OCI-LY3 (cell line): ENCODE data around the gene SCARB2.

ENCODE experiments used
- H2AFZ ChIP-seq: fragments of 200-600, 300-600 bp; shearing (Covaris generic); 2 replicates; pipeline ENCODE4 v1.6.0; 2014; ENCODE audit warnings: antibody characterized with exemption, low read depth, low read length
- H3K27ac ChIP-seq: fragments of 200-600, 300-600 bp; sonication (generic); 2 replicates; pipeline ENCODE4 v1.5.1; 2014; ENCODE audit warnings: mild to moderate bottlenecking, low read length, moderate library complexity, mixed read lengths
- H3K27me3 ChIP-seq: fragments of 200-600, 300-600 bp; sonication (generic); 2 replicates; pipeline ENCODE4 v1.6.1; 2014; ENCODE audit warnings: low read depth, low read length, mixed read lengths
- H3K36me3 ChIP-seq: fragments of 200-600, 300-600 bp; sonication (generic); replicated peaks from 2 replicates; pipeline ENCODE3; 2014; ENCODE audit warnings: low read depth, low read length, mixed read lengths
- H3K4me1 ChIP-seq: fragments of 300-600, 200-600 bp; sonication (generic); 2 replicates; pipeline ENCODE4 v1.6.1; 2014; ENCODE audit warnings: low read length, mixed read lengths
- H3K4me2 ChIP-seq: fragments of 200-600, 300-600 bp; sonication (generic); 2 replicates; pipeline ENCODE4 v1.6.1; 2014; ENCODE audit warnings: low read length, mixed read lengths
- H3K4me3 ChIP-seq: fragments of 300-600, 200-600 bp; sonication (generic); 2 replicates; pipeline ENCODE4 v1.5.1; 2014; ENCODE audit warnings: antibody characterized with exemption, mild to moderate bottlenecking, low read length, moderate library complexity
- H3K79me2 ChIP-seq: fragments of 300-600, 200-600 bp; shearing (Covaris generic); 2 replicates; pipeline ENCODE4 v1.6.1; 2014; ENCODE audit warnings: mild to moderate bottlenecking, low read length, mixed read lengths
- H3K9ac ChIP-seq: fragments of 300-600, 200-600 bp; shearing (Covaris generic); 2 replicates; pipeline ENCODE4 v1.6.0; 2014; ENCODE audit warnings: mild to moderate bottlenecking, low read length, moderate library complexity
- H3K9me3 ChIP-seq: fragments of 200-600, 300-600 bp; shearing (Covaris generic); 2 replicates; pipeline ENCODE4 v1.6.1; 2014; ENCODE audit warnings: low read length, mixed read lengths; ENCODE audit not compliant: insufficient read depth
- H4K20me1 ChIP-seq: fragments of 200-600, 300-600 bp; sonication (generic); 2 replicates; pipeline ENCODE4 v1.6.1; 2016; ENCODE audit warnings: low read length, mixed read lengths; ENCODE audit not compliant: insufficient read depth
- EZH2phosphoT487 ChIP-seq: fragments of 200-600 bp; shearing (Covaris generic); IDR thresholded peaks from 2 replicates; pipeline ENCODE4 v1.6.1; 2018; ENCODE audit warnings: antibody characterized with exemption, mixed run types, low read depth
- TF ChIP-seq, protein P1 (sequence below): fragments of 200-600, 300-600 bp; sonication (generic); IDR thresholded peaks from 2 replicates; pipeline ENCODE4 v1.5.1; 2014; ENCODE audit warnings: antibody characterized with exemption, low read length, low read depth

The SCARB2 gene

GRCh38 chr4:76216975-76217814, 3.6 kb upstream of the SCARB2 start:
- Histone ChIP-seq H3K27ac (no peak overlapping the region), H3K79me2 (no peaks in the 10 kb centered on the region), H3K36me3 (no peaks in the 10 kb centered on the region), H4K20me1 (no peaks in the 10 kb centered on the region), H3K9ac (no peak overlapping the region), H2AFZ (no peak overlapping the region), H3K4me3 (no peak overlapping the region), H3K4me1 (peaks cover 27% of the 10 kb centered on the region), H3K9me3 (no peaks in the 10 kb centered on the region), H3K27me3 (peaks cover 30% of the 10 kb centered on the region), H3K4me2 (no peak overlapping the region)
- TF ChIP-seq, protein P1, sequence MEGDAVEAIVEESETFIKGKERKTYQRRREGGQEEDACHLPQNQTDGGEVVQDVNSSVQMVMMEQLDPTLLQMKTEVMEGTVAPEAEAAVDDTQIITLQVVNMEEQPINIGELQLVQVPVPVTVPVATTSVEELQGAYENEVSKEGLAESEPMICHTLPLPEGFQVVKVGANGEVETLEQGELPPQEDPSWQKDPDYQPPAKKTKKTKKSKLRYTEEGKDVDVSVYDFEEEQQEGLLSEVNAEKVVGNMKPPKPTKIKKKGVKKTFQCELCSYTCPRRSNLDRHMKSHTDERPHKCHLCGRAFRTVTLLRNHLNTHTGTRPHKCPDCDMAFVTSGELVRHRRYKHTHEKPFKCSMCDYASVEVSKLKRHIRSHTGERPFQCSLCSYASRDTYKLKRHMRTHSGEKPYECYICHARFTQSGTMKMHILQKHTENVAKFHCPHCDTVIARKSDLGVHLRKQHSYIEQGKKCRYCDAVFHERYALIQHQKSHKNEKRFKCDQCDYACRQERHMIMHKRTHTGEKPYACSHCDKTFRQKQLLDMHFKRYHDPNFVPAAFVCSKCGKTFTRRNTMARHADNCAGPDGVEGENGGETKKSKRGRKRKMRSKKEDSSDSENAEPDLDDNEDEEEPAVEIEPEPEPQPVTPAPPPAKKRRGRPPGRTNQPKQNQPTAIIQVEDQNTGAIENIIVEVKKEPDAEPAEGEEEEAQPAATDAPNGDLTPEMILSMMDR = no peak
- no peak for TF ChIP-seq EZH2phosphoT487

DNA sequence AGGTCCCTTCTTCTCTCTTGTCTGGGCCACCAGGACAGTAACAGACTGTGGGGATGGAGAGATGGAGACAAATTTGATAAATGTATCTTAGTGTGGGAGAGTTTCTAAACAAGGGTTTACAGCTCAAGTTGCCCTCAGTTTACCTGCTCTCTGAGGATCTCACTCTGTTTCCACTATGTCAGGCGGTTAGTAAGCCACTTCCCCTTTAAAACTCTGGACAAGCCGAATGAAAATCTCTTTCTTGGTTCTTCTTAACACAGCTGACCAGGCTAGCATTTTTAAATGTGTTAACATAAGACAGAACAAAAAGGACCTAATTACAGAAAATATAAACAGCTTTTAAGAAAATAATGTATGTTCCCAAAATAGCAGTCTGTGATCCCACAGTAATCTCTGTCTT, 2.9 kb upstream of the SCARB2 start:
- H3K36me3 ChIP-seq = no peaks in the 10 kb centered on the region
- H3K9me3 ChIP-seq = no peaks in the 10 kb centered on the region
- H3K4me2 ChIP-seq = no peak overlapping the region
- H3K27me3 ChIP-seq = peaks cover 30% of the 10 kb centered on the region
- H3K4me3 ChIP-seq = no peak overlapping the region
- no peaks in the 10 kb centered on the region for H3K79me2 ChIP-seq
- TF ChIP-seq EZH2phosphoT487 = no peak
- TF ChIP-seq, protein P1 = no peak
- no peaks in the 10 kb centered on the region for H4K20me1 ChIP-seq
- H3K27ac ChIP-seq = no peak overlapping the region
- peaks cover 27% of the 10 kb centered on the region for H3K4me1 ChIP-seq
- no peak overlapping the region for H2AFZ ChIP-seq
- no peak overlapping the region for H3K9ac ChIP-seq

GRCh38 chr4:76215077-76215476, 1.5 kb upstream of the SCARB2 start:
- Histone ChIP-seq H4K20me1 (peaks cover 5% of the 10 kb centered on the region), H3K27ac (no peak overlapping the region), H3K9me3 (no peaks in the 10 kb centered on the region), H3K27me3 (peaks cover 30% of the 10 kb centered on the region), H3K9ac (no peak overlapping the region), H3K79me2 (no peaks in the 10 kb centered on the region), H3K4me1 (peaks cover 38% of the 10 kb centered on the region), H3K4me3 (peak overlapping the region; percentile 89; the same call in 1 of the 2 replicates), H3K36me3 (no peaks in the 10 kb centered on the region), H3K4me2 (peak overlapping the region; percentile 96), H2AFZ (no peak overlapping the region)
- no peak for TF ChIP-seq EZH2phosphoT487
- TF ChIP-seq, protein P1 = no peak

DNA sequence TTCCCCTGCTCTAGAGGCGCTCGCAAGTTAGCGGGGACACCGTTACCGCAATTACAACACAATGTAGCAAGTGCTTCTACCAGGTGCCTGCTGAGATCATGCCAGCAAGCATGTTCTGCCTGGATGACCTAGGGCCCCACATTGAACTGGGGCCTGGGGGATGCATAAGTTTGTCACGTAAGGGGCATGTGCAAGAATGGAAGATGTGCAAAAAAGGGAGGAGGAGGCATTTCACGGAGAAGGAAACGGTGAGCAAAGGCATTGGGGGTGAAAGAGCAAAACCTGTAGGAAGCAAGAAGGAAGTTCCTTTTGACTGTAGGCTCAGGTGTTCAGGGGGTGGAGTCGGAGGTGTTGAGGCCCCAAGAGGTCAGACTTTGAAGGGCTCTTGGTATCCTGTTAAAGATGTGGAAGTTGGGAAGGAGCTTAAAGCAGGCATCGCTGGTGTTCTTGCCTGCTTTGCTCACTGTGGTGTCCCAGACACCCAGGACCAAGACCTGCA, 602 bp upstream of the SCARB2 start:
- Histone ChIP-seq H3K4me2 (peak overlapping the region; percentile 96), H3K9me3 (no peaks in the 10 kb centered on the region), H2AFZ (peak overlapping the region; percentile 86), H3K27me3 (peaks cover 30% of the 10 kb centered on the region), H3K79me2 (no peaks in the 10 kb centered on the region), H3K4me3 (peak overlapping the region; percentile 89), H3K9ac (peak overlapping the region; percentile 67), H4K20me1 (peaks cover 5% of the 10 kb centered on the region), H3K4me1 (peaks cover 46% of the 10 kb centered on the region), H3K36me3 (no peaks in the 10 kb centered on the region), H3K27ac (peak overlapping the region; percentile 61)
- TF ChIP-seq, protein P1 = no peak
